H1 (cell line): ENCODE results near the gene BIN1. TPM values are rescaled to one million over a fixed set of nuclear protein-coding genes. Genes with fewer than 3 reads are reported as not detected.

Experiments used
- CTCF ChIA-PET: fragments of 300-600 bp; sonication (Branson Sonifier 250); formaldehyde crosslinking; loops from one replicate; lab custom pipeline; 2021; ENCODE audit not compliant: partially characterized antibody; lab: Charles Lee
- POLR2A ChIA-PET: fragments of 300-600 bp; sonication (Branson Sonifier 250); formaldehyde crosslinking; loops from one replicate; lab custom pipeline; 2021; ENCODE audit warnings: inconsistent platforms; ENCODE audit not compliant: partially characterized antibody; lab: Charles Lee
- DNase-seq, 2 experiments: peaks; one replicate each; pipeline versions ENCODE4 v3.0.0 to v3.0.0-alpha.2; 2010 to 2022; ENCODE audit warnings: low spot score in 2 of 2, low read depth in 1 of 2, mixed read lengths in 1 of 2
- FAIRE-seq: peaks from 2 replicates; lab custom pipeline; 2011; peaks lifted over from hg19 to GRCh38; lab: Jason Lieb, UNC
- H2AFZ ChIP-seq: 2 replicates; pipeline ENCODE4 v1.8.1; 2012; ENCODE audit warnings: low read length, inconsistent platforms
- H2AK5ac ChIP-seq: 2 replicates; pipeline ENCODE4 v1.6.1; 2013; ENCODE audit warnings: low read depth, low read length
- H2BK120ac ChIP-seq: replicated peaks from 2 replicates; pipeline ENCODE3; 2013; ENCODE audit warnings: low read depth, low read length, inconsistent platforms
- H2BK12ac ChIP-seq: 2 replicates; pipeline ENCODE4 v1.6.1; 2013; ENCODE audit warnings: low read depth, low read length
- H2BK15ac ChIP-seq: 2 replicates; pipeline ENCODE4 v1.6.1; 2013; ENCODE audit warnings: low read length
- H2BK20ac ChIP-seq: 2 replicates; pipeline ENCODE4 v1.6.1; 2013; ENCODE audit warnings: low read length
- H2BK5ac ChIP-seq: 2 replicates; pipeline ENCODE4 v1.6.1; 2013; ENCODE audit warnings: low read depth, low read length
- H3K14ac ChIP-seq: 2 replicates; pipeline ENCODE4 v1.6.1; 2013; ENCODE audit warnings: inconsistent platforms; ENCODE audit not compliant: insufficient read length
- H3K18ac ChIP-seq: 2 replicates; pipeline ENCODE4 v1.6.1; 2013; ENCODE audit warnings: low read length; ENCODE audit errors: extremely low read depth
- H3K23ac ChIP-seq: 2 replicates; pipeline ENCODE4 v1.6.1; 2013; ENCODE audit warnings: inconsistent platforms; ENCODE audit not compliant: insufficient read length
- H3K23me2 ChIP-seq: 2 replicates; pipeline ENCODE4 v1.6.1; 2013; ENCODE audit warnings: low read depth, low read length
- H3K27ac ChIP-seq: 2 replicates; pipeline ENCODE4 v1.6.1; 2011; ENCODE audit warnings: low read depth, low read length, inconsistent platforms
- H3K27me3 ChIP-seq, 4 experiments: replicated peaks in 1 of 4; 1 replicate in 1 of 4; 2 replicates in 3 of 4; pipeline versions ENCODE4 v1.6.1 to v1.8.1; 2011 to 2013; ENCODE audit warnings: low read length in 3 of 4, mild to moderate bottlenecking in 3 of 4, inconsistent platforms in 2 of 4, mixed read lengths in 2 of 4, moderate library complexity in 1 of 4; ENCODE audit not compliant: control insufficient read depth in 3 of 4, insufficient read depth in 3 of 4; ENCODE audit errors: extremely low read depth in 1 of 4
- H3K36me3 ChIP-seq, 4 experiments: 2 replicates each; pipeline versions ENCODE4 v1.6.1 to v1.8.1; 2011 to 2013; ENCODE audit warnings: mild to moderate bottlenecking in 4 of 4, low read length in 3 of 4, moderate library complexity in 2 of 4, control low read depth in 1 of 4, inconsistent platforms in 1 of 4; ENCODE audit not compliant: insufficient read depth in 4 of 4, control insufficient read depth in 2 of 4
- H3K4ac ChIP-seq: replicated peaks from 2 replicates; pipeline ENCODE3; 2013; ENCODE audit warnings: low read length, low read depth, mixed read lengths, inconsistent platforms; ENCODE audit not compliant: insufficient read length
- H3K4me1 ChIP-seq, 4 experiments: replicated peaks in 1 of 4; 1 replicate in 1 of 4; 2 replicates in 3 of 4; pipeline versions ENCODE4 v1.6.1 to v1.8.1; 2011 to 2013; ENCODE audit warnings: low read length in 3 of 4, inconsistent platforms in 2 of 4, mixed read lengths in 1 of 4; ENCODE audit not compliant: insufficient read depth in 4 of 4, control insufficient read depth in 3 of 4
- H3K4me2 ChIP-seq, 2 experiments: 2 replicates each; pipeline versions ENCODE4 v1.6.1 to v1.8.1; 2011 to 2013; ENCODE audit warnings: low read depth in 2 of 2, low read length in 2 of 2, control low read depth in 1 of 2, inconsistent platforms in 1 of 2, mild to moderate bottlenecking in 1 of 2; ENCODE audit not compliant: insufficient read depth in 1 of 2
- H3K4me3 ChIP-seq, 4 experiments: fragments of 200-600, 300-600 bp in 1 of 4; sonication (generic), shearing (Covaris generic), sonication (Bioruptor Twin) in 1 of 4; 2 replicates each; pipeline versions ENCODE4 v1.5.1 to v1.8.1; 2011 to 2016; ENCODE audit warnings: low read length in 4 of 4, low read depth in 3 of 4, control low read depth in 2 of 4, inconsistent platforms in 2 of 4, mild to moderate bottlenecking in 2 of 4, mixed read lengths in 1 of 4, moderate library complexity in 1 of 4; ENCODE audit not compliant: insufficient read depth in 2 of 4; ENCODE audit errors: extremely low read depth in 1 of 4
- H3K56ac ChIP-seq: replicated peaks from 2 replicates; pipeline ENCODE3; 2013; ENCODE audit warnings: low read depth, mild to moderate bottlenecking, mixed read lengths, low read length, inconsistent platforms; ENCODE audit not compliant: insufficient read length
- H3K79me1 ChIP-seq: 2 replicates; pipeline ENCODE4 v1.6.1; 2013; ENCODE audit warnings: low read depth, low read length, control low read depth
- H3K79me2 ChIP-seq, 2 experiments: 2 replicates each; pipeline versions ENCODE4 v1.6.1 to v1.8.1; 2012 to 2013; ENCODE audit warnings: low read length in 2 of 2, mild to moderate bottlenecking in 2 of 2, inconsistent platforms in 1 of 2; ENCODE audit not compliant: insufficient read depth in 2 of 2, control insufficient read depth in 1 of 2
- H3K9ac ChIP-seq, 4 experiments: replicated peaks in 1 of 4; 1 replicate in 1 of 4; 2 replicates in 3 of 4; pipeline versions ENCODE4 v1.6.1 to v1.8.1; 2011 to 2013; ENCODE audit warnings: low read depth in 3 of 4, low read length in 3 of 4, control low read depth in 2 of 4, mild to moderate bottlenecking in 2 of 4, moderate library complexity in 2 of 4, inconsistent platforms in 1 of 4; ENCODE audit errors: extremely low read depth in 1 of 4
- H3K9me3 ChIP-seq, 2 experiments: 2 replicates each; pipeline versions ENCODE4 v1.6.1 to v1.8.1; 2012 to 2013; ENCODE audit warnings: mild to moderate bottlenecking in 2 of 2, moderate library complexity in 2 of 2, control low read depth in 1 of 2, inconsistent platforms in 1 of 2, low read depth in 1 of 2, low read length in 1 of 2, mixed read lengths in 1 of 2; ENCODE audit not compliant: insufficient read depth in 2 of 2
- H4K20me1 ChIP-seq, 2 experiments: replicated peaks in 1 of 2; 2 replicates each; pipeline versions ENCODE3 to v1.8.1; 2011 to 2013; ENCODE audit warnings: inconsistent platforms in 2 of 2, low read length in 2 of 2, mild to moderate bottlenecking in 1 of 2; ENCODE audit not compliant: insufficient read depth in 2 of 2, control insufficient read depth in 1 of 2
- H4K5ac ChIP-seq: 2 replicates; pipeline ENCODE4 v1.6.1; 2013; ENCODE audit warnings: low read length, low read depth, mixed read lengths, inconsistent platforms; ENCODE audit not compliant: insufficient read length
- H4K8ac ChIP-seq: 2 replicates; pipeline ENCODE4 v1.8.0; 2013; ENCODE audit warnings: mild to moderate bottlenecking, moderate library complexity, low read length, inconsistent platforms; ENCODE audit not compliant: insufficient read depth; ENCODE audit errors: extremely low read depth
- H4K91ac ChIP-seq: replicated peaks from 2 replicates; pipeline ENCODE3; 2013; ENCODE audit warnings: low read length, mixed read lengths, inconsistent platforms; ENCODE audit not compliant: insufficient read length
- ATF2 ChIP-seq: IDR thresholded peaks from 2 replicates; pipeline ENCODE4 v1.6.1; 2012; ENCODE audit warnings: low read length, inconsistent platforms
- CBX8 ChIP-seq: fragments of 300-800, 300-1000 bp; sonication (generic); IDR thresholded peaks from 2 replicates; pipeline ENCODE4 v1.7.1; 2016; ENCODE audit warnings: low read depth, low read length, borderline replicate concordance
- CHD1 ChIP-seq: IDR thresholded peaks from 2 replicates; pipeline ENCODE4 v1.6.1; 2012; ENCODE audit warnings: low read depth, low read length, improper control_type of control experiment
- CREB1 ChIP-seq: IDR thresholded peaks from 2 replicates; pipeline ENCODE4 v1.6.1; 2012; ENCODE audit warnings: inconsistent platforms
- CTBP2 ChIP-seq: IDR thresholded peaks from 2 replicates; pipeline ENCODE4 v1.7.0; 2011; ENCODE audit warnings: borderline replicate concordance, mild to moderate bottlenecking, moderate library complexity, mixed read lengths, low read length; ENCODE audit not compliant: insufficient read depth, insufficient read length
- HDAC6 ChIP-seq: IDR thresholded peaks from one replicate; pipeline ENCODE4 v1.7.1; 2012; ENCODE audit warnings: low read depth, mild to moderate bottlenecking, inconsistent platforms, low read length, moderate library complexity
- JUN ChIP-seq: IDR thresholded peaks from 2 replicates; pipeline ENCODE4 v1.6.1; 2011; ENCODE audit warnings: low read depth, mild to moderate bottlenecking, improper control_type of control experiment, low read length
- POLR2A ChIP-seq, 2 experiments: IDR thresholded peaks; 1 replicate in 1 of 2; 2 replicates in 1 of 2; pipeline ENCODE4 v1.6.1; 2011; ENCODE audit warnings: low read depth in 2 of 2, low read length in 2 of 2, mild to moderate bottlenecking in 2 of 2; ENCODE audit errors: control extremely low read depth in 1 of 2
- SAP30 ChIP-seq: fragments of 300-600 bp; sonication (generic); IDR thresholded peaks from 2 replicates; pipeline ENCODE4 v1.7.1; 2012; ENCODE audit warnings: low read length, moderate library complexity, mild to moderate bottlenecking, inconsistent platforms; ENCODE audit not compliant: insufficient read depth, insufficient replicate concordance
- SUZ12 ChIP-seq: fragments of 200-600 bp; sonication (generic); IDR thresholded peaks from 2 replicates; pipeline ENCODE4 v1.6.1; 2012; ENCODE audit warnings: mild to moderate bottlenecking, inconsistent platforms, low read length, moderate library complexity, mixed read lengths
- WGBS, 2 experiments: shearing (Covaris generic) in 1 of 2; methylation state at CpG; one replicate each; pipeline versions ENCODE4 v1.1.6 to v1.1.7; 2013 to 2015; ENCODE audit warnings: low lambda C conversion rate in 2 of 2, mixed read lengths in 2 of 2, inconsistent platforms in 1 of 2, low coverage in 1 of 2, missing lambda C conversion rate in 1 of 2; ENCODE audit not compliant: insufficient replicate concordance in 2 of 2, insufficient coverage in 1 of 2, insufficient read length in 1 of 2; ENCODE audit errors: extremely low coverage in 1 of 2, missing lambda C conversion rate in 1 of 2; 5-methylcytosine and 5-hydroxymethylcytosine counted together
- polyA plus RNA-seq, 7 experiments: library from polyadenylated mRNA; depleted of rRNA in 3 of 7; stranded (reverse) in 5 of 7; unstranded in 2 of 7; fragments of >200 nt in 5 of 7; fragments of 200-250 nt in 2 of 7; gene quantifications; 1 replicate in 5 of 7; 2 replicates in 1 of 7; 4 replicates in 1 of 7; pipeline versions ENCODE4 v1.2.1 to v1.2.3, GENCODE V29; 2011 to 2013; ENCODE audit warnings: missing spikeins in 2 of 7, mixed read lengths in 2 of 7
- total RNA-seq: library from RNA; stranded (reverse); fragmentation: NEBNext Ultra II Directional; extraction: Animal tissue kit (Norgen Biotek cat#: 25700); gene quantifications from 2 replicates; pipeline ENCODE4 v1.2.1, GENCODE V29; 2021

BIN1 gene
- total and polyA plus RNA-seq, 2 of the 8 experiments (the other 6 are each of a cell fraction or from before 2014, with no cell fraction given): 23.6 to 35.6 TPM

- Histone ChIP-seq H3K9ac (no peak overlapping the region), H2BK5ac (no peak overlapping the region), H3K27me3 (0 out of 7 replicates have a peak, but pooled peaks cover 0 to 2% (median 0%) of the 10 kb centered on the region in 4 experiments), H2AK5ac (no peak overlapping the region), H3K4ac (no peak overlapping the region), H4K8ac (no peak overlapping the region), H2BK15ac (no peak overlapping the region), H3K4me1 (no peaks in the 10 kb centered on the region), H3K79me2 (no peaks in the 10 kb centered on the region), H3K18ac (no peak overlapping the region), H3K4me3 (no peak overlapping the region), H4K91ac (no peak overlapping the region), H3K23ac (no peak overlapping the region), H4K5ac (no peak overlapping the region), H3K23me2 (no peaks in the 10 kb centered on the region), H3K56ac (no peak overlapping the region), H2BK12ac (no peak overlapping the region), H2AFZ (no peak overlapping the region)
- DNase-seq (no peak), FAIRE-seq (no peak)
- no peak for TF ChIP-seq CTBP2
- TF ChIP-seq POLR2A (IDR thresholded peaks at IDR 0.05; ENCODE audit: control extremely low read depth in 1 of 2, low read depth in 2 of 2, low read length in 2 of 2): no peak
- TF ChIP-seq ATF2: no peak
- no peak for TF ChIP-seq CREB1
- no peak for TF ChIP-seq SAP30
- no peak for TF ChIP-seq JUN
- TF ChIP-seq HDAC6: no peak
- no peak for TF ChIP-seq SUZ12
- no peak for TF ChIP-seq CHD1
- TF ChIP-seq CBX8: no peak
- TF ChIP-seq, all 59 proteins: peak for 0
- no peak overlapping the region for H2BK20ac ChIP-seq
- POLR2A ChIA-PET: no interaction called here
- CTCF ChIA-PET: interaction anchor here (1.0 to 2.8 kb wide), 9 partner anchors 8 to 72 kb away, joined by 3 to 21 read pairs (median 4); partner anchors contain the start of gene BIN1
- no peak overlapping the region for H3K14ac ChIP-seq
- 89% methylated on average over 2 of the region's 2 CpGs; no CpG with 5 or more reads in 1 of the 2 experiments for WGBS, 2 experiments
- H3K9me3 ChIP-seq: 0 out of 4 replicates have a peak, but pooled peaks cover 0 to 6% of the 10 kb centered on the region in 2 experiments
- no peaks in the 10 kb centered on the region for H3K36me3 ChIP-seq
- no peaks in the 10 kb centered on the region for H3K79me1 ChIP-seq
- H3K4me2 ChIP-seq: no peak overlapping the region
- no peak overlapping the region for H2BK120ac ChIP-seq
- H3K27ac ChIP-seq: no peak overlapping the region
- no peaks in the 10 kb centered on the region for H4K20me1 ChIP-seq
These were observed 32.8 kb upstream of the BIN1 start for GRCh38 chr2:127139766-127140165.
